ENCODE results near the gene ERCC6.

The ERCC6 gene

DNA sequence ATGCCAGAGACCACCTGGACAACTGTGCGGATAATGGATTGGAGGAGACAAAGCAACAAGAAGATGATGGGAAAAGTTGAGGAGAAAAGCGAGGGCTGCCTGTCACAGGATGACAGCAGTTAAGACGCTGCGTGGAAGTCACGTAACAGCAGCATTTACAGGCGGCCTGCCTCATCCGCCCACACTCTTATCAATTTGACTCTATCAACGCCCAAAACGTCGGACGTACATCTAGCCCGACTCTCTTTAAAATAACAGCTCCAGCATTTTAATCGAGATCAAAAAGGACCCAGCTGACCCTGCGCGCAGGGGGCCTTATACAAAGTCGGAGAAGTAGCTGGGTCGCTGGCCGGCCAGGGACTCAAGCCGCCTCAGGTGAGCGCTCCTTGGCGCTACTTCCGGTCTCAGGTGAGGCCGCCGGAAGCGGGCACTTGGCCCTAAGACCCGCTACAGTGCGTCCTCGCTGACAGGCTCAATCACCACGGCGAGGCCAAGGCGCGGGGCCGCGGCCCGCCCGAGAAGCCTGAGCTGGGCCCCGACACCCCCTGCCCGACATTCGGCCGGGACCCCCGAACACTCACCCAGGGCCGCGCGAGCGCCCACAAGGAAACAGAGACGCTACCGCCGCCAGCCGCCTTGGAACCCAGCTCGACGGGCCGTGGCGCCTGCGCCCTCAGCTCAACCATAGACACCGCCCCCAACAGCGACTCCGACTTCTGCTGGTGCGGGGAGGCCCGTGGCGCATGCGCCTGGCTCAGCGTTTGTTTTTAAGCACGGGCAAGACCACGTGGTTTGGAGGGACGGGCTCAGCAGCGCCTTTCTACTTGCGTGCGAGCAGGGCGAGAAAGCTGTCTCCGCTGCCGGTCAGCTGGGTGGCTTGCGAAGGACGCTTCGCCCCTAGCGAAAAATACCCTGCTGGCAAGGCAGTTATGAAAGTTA is at the start of gene ERCC6:
Gene ERCC6, minus strand, starts transcription at position 741 of the 939 bp plus-strand sequence.
- peak; percentile 97 for DNase-seq (ENCODE audit: low spot score)

DNA sequence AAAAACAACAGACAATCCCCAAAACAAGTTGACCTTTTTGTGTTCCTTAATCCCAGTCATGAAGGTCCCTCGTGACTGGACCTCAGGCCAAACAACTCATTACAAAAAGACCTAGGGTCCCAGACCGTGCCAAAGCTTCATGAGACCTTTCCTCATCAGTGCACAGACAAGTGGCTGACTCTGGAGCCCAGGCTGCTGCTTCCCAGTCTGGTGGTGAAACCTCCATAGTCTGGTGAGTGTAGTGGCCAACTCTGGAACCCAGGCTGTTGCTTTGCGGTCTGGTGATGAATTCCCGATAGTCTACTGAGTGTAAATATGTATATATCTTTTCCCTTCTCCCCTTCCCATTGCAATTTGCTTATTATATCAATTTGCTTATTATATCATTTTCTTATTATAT is 49.1 kb upstream of the ERCC6 start:
- no peak for DNase-seq (ENCODE audit: low spot score)

DNA sequence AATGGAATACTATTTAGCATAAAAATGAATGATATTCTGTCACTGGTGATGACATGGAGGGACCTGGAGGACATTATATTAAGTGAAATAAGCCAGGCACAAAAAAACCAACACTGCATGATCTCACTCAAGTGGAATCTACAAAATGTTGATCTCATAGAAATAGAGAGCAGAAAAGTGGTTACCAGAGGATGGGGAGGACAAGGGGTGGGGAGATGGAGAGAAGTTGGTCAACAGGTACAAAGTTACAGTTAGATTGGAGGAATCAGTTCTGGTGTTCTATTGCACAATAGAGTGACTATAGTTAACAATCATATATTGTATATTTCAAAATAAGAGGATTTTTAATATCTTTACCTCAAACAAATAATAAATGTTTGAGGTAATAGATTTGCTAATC is 46.5 kb upstream of the ERCC6 start:
- DNase-seq (ENCODE audit: low spot score): no peak

DNA sequence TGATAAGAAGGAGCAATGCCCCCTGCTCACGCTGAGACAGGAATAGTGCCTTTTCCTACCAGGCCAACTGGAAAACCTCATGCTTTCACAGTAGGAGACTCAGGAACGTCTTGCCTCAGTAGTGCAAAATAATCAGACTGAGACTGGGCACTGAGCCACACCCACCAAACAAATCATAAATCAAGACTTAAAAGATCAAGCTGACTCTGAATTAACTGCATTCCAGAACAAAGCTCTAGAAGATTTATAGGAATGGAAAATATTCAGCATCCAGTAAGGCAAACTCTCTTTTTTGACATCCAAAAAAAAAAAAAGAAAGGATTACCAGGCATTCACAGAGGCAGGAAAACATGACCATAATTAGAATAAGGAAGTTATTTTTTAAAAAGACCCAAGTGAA is 40.7 kb upstream of the ERCC6 start:
- no peak for DNase-seq (ENCODE audit: low spot score)

DNA sequence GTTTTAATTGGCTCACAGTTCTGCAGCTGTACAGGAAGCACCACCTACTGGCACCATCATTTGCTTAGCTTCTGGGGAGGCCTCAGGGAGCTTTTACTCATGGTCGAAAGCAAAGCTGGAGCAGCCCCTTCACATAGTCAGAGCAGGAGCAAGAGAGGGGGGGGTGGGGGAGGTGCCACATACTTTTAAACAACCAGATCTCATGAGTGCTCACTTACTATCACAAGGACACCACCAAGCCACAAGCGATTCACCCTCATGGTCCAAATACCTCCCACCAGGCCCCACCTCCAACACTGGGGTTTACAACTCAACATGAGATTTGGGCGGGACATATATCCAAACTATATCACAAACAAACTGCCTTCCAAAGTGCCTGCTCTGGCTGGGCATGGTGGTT is 39.5 kb upstream of the ERCC6 start:
- no peak for DNase-seq (ENCODE audit: low spot score)

DNA sequence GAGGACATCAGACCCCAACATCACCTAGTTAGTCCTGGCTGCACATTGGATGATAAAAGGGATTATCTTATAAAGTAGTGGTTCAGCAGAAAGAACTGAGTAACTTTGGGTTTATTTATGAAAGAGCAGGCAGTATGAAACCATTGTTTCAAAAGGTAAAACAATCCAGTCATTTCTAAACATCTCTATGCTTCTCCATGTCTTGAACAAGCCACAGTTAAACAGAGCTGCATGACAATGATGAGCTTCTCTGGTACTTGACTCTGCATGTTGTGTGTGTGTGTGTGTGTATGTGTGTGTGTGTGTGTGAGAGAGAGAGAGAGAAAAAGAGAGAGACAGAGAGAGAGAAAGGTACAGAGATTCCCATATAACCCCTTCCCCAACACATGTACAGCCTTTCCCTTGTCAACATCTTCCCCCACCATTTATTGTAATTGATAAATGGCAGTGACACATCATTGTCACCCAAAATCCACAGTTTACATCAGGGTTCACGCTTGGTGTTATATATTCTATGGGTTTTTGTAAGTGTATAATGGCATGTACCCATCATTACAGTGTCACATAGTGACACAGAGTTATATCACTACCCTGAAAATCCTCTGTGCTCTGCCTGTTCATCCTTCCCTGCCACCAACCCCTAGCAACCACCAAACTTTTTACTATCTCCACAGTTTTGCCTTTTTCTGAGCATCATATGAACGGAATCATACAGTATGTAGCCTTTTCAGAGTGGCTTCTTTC is 38.4 kb upstream of the ERCC6 start:
- no peak for DNase-seq (ENCODE audit: low spot score)

DNA sequence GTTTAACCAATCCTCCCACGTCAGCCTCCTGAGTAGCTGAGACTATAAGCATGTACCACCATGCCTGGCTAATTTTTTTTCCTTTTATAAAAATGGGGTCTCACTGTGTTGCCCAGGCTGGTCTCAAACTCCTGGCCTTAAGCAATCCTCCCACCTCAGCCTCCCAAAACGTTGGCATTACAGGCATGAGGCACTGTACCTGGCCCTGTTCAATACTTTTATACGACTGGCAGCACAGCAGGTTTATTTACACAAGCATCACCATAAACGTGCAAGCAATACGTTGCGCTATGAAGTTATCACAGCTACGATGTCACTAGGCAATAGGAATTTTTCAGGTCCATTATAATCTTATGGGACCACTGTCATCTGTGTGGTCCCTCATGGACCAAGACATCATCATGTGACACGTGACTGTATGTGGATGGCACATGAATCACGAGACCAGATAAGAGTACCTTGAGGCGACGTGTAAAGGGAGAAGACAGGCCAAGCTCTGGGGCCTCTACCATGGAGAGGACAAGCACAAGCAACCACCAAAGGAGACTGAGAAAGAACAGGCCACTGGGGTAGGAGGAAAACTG is 36.7 kb upstream of the ERCC6 start:
- DNase-seq (ENCODE audit: low spot score): no peak

DNA sequence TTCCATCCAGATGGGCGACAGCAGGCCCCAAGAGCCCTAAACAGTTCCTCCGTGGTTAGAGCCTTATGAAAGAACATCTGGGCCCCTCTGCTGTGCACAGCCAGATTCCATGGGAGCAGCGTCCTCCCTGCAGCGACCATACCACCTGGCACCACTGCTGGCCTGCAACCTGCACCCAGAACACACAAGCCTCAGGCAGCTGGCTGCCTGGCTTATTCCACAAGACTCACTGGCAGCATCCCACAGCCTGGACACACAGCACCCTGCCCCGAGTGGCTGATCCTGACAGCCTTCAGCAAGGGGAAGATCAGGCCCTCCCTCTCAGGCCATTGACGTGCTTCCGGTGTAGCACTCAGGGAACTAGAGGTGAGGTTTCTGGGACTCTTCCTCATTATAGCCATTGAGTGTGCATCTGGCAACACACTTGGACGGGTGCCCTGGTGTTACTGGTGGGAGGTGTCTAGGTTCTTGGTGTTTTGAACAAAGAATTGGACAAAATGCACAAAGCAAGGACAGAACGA is 33.7 kb upstream of the ERCC6 start:
- DNase-seq (ENCODE audit: low spot score): no peak

DNA sequence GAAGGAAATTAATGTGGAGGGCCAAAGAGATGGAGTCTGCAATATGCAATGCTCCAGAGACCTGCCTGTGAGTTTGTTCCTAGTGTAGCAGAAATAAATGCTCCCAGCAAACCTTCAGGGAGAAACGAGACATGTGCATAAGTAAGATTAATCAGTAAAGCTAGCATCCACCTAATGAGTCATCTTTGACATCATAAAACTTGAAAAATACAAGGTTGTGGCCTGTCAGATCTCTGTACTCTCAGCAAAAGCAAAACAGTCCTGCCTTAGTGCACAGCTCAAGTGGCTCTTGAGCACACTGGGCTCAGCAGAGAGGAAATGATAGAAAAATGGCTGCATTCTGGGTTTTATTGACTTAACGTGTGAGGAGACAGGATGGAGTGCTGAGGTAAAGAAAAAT is 32.5 kb upstream of the ERCC6 start:
- no peak for DNase-seq (ENCODE audit: low spot score)

DNA sequence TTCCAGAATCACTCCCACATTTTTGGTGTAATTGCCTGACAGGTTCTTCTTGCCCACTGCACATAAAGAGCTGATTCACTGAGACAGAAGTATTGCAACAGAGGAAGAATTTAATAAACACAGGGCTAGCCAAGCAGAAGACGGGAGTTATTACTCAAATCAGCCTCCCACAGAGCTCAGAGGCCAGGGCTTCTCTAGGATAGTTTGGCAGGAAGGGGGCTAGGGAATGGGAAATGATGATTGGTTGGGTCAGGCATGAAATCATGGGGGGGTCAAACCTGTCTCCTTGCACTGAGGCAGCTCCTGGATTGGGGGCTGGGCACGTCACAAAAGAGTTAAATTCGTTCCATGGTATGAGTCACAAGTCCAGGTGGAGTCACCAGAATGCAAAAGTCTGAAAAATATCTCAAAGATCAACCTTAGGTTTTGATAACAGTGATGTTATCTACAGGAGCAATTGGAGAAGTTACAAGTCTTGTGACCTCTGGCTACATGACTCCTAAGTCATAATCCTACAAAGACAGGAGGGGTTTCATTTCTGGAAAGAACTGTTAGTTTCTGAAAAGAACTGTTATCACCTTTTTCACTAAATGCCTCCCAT is 30.2 kb upstream of the ERCC6 start:
- DNase-seq (ENCODE audit: low spot score): no peak

DNA sequence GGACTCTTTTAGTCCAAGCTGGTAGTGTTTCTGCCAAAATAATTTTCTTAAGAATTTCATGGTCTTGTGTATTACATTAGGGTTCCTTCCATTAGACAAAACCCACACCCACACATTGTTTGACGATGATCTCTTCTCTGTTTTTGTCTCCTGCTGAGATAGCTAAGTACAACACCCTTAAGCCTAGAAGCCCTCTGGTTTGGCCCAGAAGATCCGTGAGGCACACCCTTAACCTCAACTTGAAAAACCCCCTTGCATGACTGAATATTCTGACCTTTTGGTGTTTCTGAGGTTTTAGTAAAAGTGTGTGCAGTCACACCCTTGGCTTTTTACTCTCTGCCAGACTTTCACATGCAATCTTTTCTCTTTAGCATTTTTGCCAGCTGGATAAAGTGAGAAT is 29.3 kb upstream of the ERCC6 start:
- DNase-seq (ENCODE audit: low spot score): peak; percentile 15

DNA sequence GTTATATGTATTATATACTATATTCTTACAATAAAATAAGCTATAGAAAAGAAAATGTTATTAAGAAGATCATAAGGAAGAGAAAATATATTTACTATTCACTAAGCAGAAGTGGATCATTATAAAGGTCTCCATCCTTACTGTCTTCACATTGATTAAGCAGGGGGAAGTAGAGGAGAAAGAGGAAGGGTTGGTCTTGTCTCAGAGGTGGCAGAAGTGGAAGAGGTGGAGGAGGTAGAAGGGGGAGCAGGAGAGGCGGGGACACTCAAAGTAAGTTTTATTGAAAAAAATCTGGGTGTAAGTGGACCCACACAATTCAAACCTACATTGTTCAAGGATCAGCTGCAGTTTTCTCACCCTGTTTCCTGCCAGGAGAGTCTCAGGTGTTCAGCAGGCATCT is 28.9 kb upstream of the ERCC6 start:
- DNase-seq (ENCODE audit: low spot score): no peak

DNA sequence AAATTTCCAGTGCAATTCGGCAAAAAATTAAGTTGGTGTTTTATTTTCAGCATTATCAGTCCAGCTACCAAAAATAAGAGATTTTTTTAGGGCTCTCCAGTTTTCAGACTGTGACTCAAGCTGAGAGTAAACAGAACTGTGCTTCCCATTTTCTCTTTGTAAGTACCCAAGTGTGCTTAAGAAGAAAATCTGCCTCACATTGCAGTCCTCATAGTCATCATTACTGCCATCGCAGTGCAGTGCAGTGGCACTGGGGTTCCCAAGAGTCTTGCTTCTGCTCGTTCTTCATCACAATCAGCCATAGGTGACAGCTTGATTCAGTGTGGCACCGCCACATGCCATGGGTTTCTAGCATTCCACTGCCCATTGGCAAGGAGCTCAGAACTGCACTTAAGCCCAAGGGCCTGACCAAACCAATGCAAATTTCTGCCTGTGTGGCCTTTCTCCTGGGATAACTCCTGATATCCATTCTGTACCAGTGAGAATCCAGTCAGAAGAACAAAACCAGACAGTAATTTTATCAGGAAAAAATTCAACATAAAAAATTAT is 25.6 kb upstream of the ERCC6 start:
- DNase-seq (ENCODE audit: low spot score): no peak

DNA sequence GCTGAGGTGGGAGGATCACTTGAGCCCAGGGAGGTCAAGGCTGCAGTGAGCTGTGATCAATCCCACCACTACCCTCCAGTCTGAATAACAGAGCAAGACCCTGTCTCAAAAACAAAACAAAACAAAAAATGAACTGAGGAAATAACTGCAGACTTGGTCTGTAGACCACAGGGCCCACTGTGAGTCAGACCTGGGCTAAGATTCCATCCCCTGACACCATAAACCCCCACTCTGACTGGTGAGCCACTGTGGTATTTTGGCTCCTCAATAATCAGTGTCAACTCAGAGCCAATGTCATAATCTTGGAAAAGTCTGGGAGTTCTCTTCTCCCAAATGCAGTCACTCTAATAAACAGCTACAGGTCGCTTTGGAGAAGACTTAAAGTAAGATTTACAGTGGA is 24.0 kb upstream of the ERCC6 start:
- no peak for DNase-seq (ENCODE audit: low spot score)

DNA sequence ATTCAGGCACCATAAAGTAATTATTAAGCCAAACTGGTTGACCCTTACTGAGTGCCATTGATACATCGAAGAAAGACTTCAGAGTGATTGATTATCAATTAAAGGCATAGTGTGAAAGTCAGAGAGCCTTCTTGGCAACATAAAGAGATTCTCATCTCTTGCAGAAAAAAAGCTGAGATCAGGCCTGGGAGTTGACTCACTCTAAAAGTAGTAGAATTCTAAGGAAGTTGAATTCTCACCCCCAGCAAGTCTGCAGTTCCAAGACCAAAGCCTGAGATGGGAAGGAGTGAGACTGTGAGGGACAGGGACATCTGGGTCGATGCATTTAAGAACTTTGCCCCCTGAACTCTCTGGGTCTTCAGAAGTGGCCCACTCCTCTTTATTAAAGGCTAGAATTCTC is 21.6 kb upstream of the ERCC6 start:
- DNase-seq (ENCODE audit: low spot score): no peak

DNA sequence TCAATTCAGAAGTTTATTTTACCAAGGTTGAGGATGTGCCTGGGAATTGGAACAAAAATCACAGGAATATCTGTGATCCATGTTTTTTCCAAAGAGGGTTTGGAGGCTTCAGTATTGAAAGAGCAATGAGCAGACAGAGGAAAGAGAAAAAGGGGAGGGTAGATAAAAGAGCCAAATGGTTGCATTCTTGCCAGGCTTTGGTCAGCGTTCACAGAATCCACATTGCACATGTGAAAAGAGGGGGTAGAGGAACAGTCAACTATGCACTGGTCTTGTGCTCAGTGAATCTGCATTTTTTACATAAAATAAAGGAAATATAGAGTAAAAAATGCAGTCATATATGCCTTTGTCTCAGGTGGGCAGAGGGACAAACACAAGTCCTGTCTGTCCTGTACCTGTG is 20.6 kb upstream of the ERCC6 start:
- DNase-seq (ENCODE audit: low spot score): no peak

DNA sequence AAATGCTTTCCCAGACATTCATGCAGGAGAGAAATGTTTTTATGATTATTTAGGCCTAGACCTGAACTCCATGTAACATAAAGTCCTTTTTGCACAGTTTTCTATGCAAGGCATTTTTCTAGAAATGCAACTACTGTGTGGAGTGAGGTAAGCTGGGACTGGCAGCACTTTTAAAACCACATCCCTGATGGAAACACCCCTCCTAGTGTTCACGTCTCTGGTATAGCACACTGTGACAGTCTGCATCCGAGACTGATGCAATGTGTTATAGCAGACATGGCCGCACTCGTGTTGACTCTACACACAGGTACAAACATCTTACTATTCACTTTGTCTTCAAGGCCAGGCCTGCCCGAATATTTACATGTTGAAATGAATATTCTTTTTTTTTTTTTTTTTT is 19.3 kb upstream of the ERCC6 start:
- no peak for DNase-seq (ENCODE audit: low spot score)

DNA sequence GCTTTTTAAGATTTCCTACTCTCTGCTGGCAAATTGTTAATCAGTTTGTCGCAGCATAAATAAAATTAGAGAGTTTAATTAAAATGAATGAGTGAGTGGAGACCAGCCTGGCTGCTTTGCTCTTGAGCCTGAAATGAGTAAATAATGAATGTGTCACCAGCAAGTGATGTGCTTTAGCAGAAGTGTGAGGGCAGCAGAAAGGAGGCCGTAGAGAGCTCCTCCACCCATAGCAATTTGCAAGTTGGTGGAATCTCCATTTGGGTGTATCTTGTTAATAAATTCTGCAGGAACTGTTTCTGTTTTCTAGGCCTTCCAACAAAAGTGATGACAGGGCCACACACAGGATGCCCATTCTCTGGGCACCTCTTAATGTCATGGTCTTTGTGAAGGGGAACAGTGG is 18.8 kb upstream of the ERCC6 start:
- DNase-seq (ENCODE audit: low spot score): no peak

DNA sequence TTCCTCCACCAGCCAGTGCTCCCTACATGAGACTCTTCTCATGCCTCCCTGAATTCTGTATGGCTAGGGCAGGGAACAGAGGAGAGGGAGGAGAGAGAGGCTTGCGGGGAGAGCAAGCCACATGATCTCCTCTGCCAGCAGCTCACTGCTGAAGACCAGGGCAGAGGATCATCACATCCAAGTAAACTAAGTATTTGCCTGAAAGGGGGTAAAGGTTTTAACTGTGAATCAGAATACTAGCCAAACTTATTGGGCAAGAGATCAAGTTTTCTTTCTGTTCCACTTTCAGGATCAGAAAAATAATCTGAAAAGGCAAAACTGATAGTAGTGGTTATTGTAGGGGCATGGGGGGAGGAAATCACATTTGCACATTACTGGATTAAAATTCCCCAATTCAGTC is 17.8 kb upstream of the ERCC6 start:
- no peak for DNase-seq (ENCODE audit: low spot score)

DNA sequence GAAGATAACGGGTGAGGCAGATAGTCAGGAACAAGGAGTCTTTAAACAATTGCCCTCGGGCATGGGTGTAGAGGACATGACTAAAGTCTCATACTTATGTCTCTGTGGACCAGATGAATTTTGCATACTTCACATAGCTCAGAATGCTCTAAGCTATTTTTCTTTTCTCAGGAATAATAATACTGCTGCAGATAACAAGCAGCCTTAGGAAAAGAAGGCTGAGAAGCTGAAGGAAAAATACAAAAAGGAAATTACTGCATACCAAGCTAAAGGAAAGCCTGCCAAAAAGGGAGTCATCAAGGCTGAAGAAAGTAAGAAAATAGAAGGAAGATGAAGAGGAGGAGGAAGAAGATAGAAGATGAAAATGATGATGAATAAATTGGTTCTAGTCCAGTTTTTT is 13.4 kb upstream of the ERCC6 start:
- no peak for DNase-seq (ENCODE audit: low spot score)

DNA sequence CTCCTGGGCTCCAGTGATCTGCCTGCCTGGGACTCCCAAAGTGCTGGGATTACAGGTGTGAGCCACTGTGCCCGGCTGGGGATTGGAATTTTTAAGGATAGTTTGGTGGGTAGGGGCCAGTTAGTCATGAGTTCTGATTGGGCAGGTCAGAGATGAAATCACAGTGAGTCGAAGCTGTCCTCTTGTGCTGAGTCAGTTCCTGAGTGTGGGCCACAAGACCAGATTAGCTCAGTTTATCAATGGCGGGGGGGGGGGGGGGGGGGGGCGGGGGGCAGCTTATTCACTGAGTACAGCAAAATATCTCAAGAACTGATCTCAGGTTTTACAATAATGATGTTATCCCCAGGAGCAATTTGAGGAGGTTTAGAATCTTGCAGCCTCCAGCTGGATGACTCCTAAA is 11.6 kb upstream of the ERCC6 start:
- no peak for DNase-seq (ENCODE audit: low spot score)
